ENCODE measurements around the gene FOXP4. TPM values are rescaled to one million over a fixed set of nuclear protein-coding genes. Genes with fewer than 3 reads are reported as not detected.

Gene FOXP4
- total RNA-seq, 1 donor from 2014 or later: 3.1 TPM

- no peak for DNase-seq (ENCODE audit: low read depth)
These were observed 36.4 kb downstream of the FOXP4 start for GRCh38 chr6:41582540-41582939.

- DNase-seq (ENCODE audit: low read depth): peak; percentile 60
These were observed 37.4 kb downstream of the FOXP4 start for GRCh38 chr6:41583565-41583964.

GRCh38 chr6:41584205-41584604, 38.0 kb downstream of the FOXP4 start:
- DNase-seq (ENCODE audit: low read depth): no peak

GRCh38 chr6:41584668-41585205, 38.6 kb downstream of the FOXP4 start:
- no peak for DNase-seq (ENCODE audit: low read depth)

GRCh38 chr6:41585605-41586004, 39.4 kb downstream of the FOXP4 start:
- no peak for DNase-seq (ENCODE audit: low read depth)

- no peak for DNase-seq (ENCODE audit: low read depth)
These were observed 40.2 kb downstream of the FOXP4 start for GRCh38 chr6:41586252-41587007.

- no peak for DNase-seq (ENCODE audit: low read depth)
These were observed 41.1 kb downstream of the FOXP4 start for GRCh38 chr6:41587131-41587879.

- DNase-seq (ENCODE audit: low read depth): no peak
These were observed 41.9 kb downstream of the FOXP4 start for GRCh38 chr6:41588111-41588510.

GRCh38 chr6:41589223-41589622, 43.0 kb downstream of the FOXP4 start:
- DNase-seq (ENCODE audit: low read depth): no peak

GRCh38 chr6:41589636-41590622, 43.7 kb downstream of the FOXP4 start:
- no peak for DNase-seq (ENCODE audit: low read depth)

GRCh38 chr6:41591122-41591521, 44.9 kb downstream of the FOXP4 start:
- no peak for DNase-seq (ENCODE audit: low read depth)

GRCh38 chr6:41591859-41592502, 45.8 kb downstream of the FOXP4 start:
- peak; percentile 75 for DNase-seq (ENCODE audit: low read depth)

GRCh38 chr6:41593406-41593805, 47.2 kb downstream of the FOXP4 start:
- no peak for DNase-seq (ENCODE audit: low read depth)

GRCh38 chr6:41593839-41594238, 47.7 kb downstream of the FOXP4 start:
- DNase-seq (ENCODE audit: low read depth): no peak

GRCh38 chr6:41594326-41594725, 48.1 kb downstream of the FOXP4 start:
- DNase-seq (ENCODE audit: low read depth): no peak

- DNase-seq (ENCODE audit: low read depth): no peak
These were observed 48.6 kb downstream of the FOXP4 start for GRCh38 chr6:41594766-41595165.

GRCh38 chr6:41595166-41595565, 49.0 kb downstream of the FOXP4 start:
- no peak for DNase-seq (ENCODE audit: low read depth)

- no peak for DNase-seq (ENCODE audit: low read depth)
These were observed 50.0 kb downstream of the FOXP4 start for GRCh38 chr6:41596096-41596685.

- no peak for DNase-seq (ENCODE audit: low read depth)
These were observed 50.6 kb downstream of the FOXP4 start for GRCh38 chr6:41596807-41597206.
